ENCODE measurements around the gene MBD6. TPM values are rescaled to one million over a fixed set of nuclear protein-coding genes. Genes with fewer than 3 reads are reported as not detected.

Gene MBD6
- total RNA-seq, 1 donor from 2014 or later = 10.0 TPM

GRCh38 chr12:57522887-57523705, 472 bp downstream of the MBD6 start:
- TF ChIP-seq CTCF (IDR thresholded peaks at IDR 0.05; ENCODE audit: insufficient read depth, low read length, poor library complexity, severe bottlenecking) = no peak
- Histone ChIP-seq H3K4me3 (ENCODE audit: low read depth, low read length) (peak overlapping the region; percentile 68), H3K36me3 (ENCODE audit: control insufficient read depth, insufficient read depth, low read length) (peaks cover 1% of the 10 kb centered on the region), H3K27me3 (ENCODE audit: control insufficient read depth, insufficient read depth, low read length) (no peaks in the 10 kb centered on the region)
- no peak for DNase-seq (ENCODE audit: low read depth)

- H3K27me3 ChIP-seq (ENCODE audit: control insufficient read depth, insufficient read depth, low read length) = no peaks in the 10 kb centered on the region
- peaks cover 1% of the 10 kb centered on the region for H3K36me3 ChIP-seq (ENCODE audit: control insufficient read depth, insufficient read depth, low read length)
- TF ChIP-seq CTCF (IDR thresholded peaks at IDR 0.05; ENCODE audit: insufficient read depth, low read length, poor library complexity, severe bottlenecking) = no peak
- peak overlapping the region; percentile 68 for H3K4me3 ChIP-seq (ENCODE audit: low read depth, low read length)
- no peak for DNase-seq (ENCODE audit: low read depth)
These were observed 1.3 kb downstream of the MBD6 start for GRCh38 chr12:57523706-57524614.

GRCh38 chr12:57524814-57525614, 2.4 kb downstream of the MBD6 start:
- TF ChIP-seq CTCF (IDR thresholded peaks at IDR 0.05; ENCODE audit: insufficient read depth, low read length, poor library complexity, severe bottlenecking) = no peak
- H3K36me3 ChIP-seq (ENCODE audit: control insufficient read depth, insufficient read depth, low read length) = peaks cover 3% of the 10 kb centered on the region
- H3K4me3 ChIP-seq (ENCODE audit: low read depth, low read length) = no peak overlapping the region

GRCh38 chr12:57525615-57526383, 3.2 kb downstream of the MBD6 start:
- no peak overlapping the region for H3K4me3 ChIP-seq (ENCODE audit: low read depth, low read length)
- peaks cover 4% of the 10 kb centered on the region for H3K36me3 ChIP-seq (ENCODE audit: control insufficient read depth, insufficient read depth, low read length)
- no peaks in the 10 kb centered on the region for H3K27me3 ChIP-seq (ENCODE audit: control insufficient read depth, insufficient read depth, low read length)
- DNase-seq (ENCODE audit: low read depth) = no peak
- TF ChIP-seq CTCF (IDR thresholded peaks at IDR 0.05; ENCODE audit: insufficient read depth, low read length, poor library complexity, severe bottlenecking) = no peak

More at GRCh38 chr12:57524814-57525614, 2.4 kb downstream of the MBD6 start:
- H3K27me3 ChIP-seq (ENCODE audit: control insufficient read depth, insufficient read depth, low read length) = no peaks in the 10 kb centered on the region
- no peak for DNase-seq (ENCODE audit: low read depth)

Data from kidney epithelial cell (primary cell).